K562 (cell line): Measurements from ENCODE around the gene TTLL8. TPM values are rescaled to one million over a fixed set of nuclear protein-coding genes. Genes with fewer than 3 reads are reported as not detected.

Experiments
- ATAC-seq: fragments of 200-7000 bp; cut with Tn5 transposase; 3 replicates; pipeline ENCODE4 v1.9.1; 2020; ENCODE audit warnings: moderate library complexity
- BruUV-seq: library from RNA; stranded (reverse); fragments of 400-500 nt; replicated peaks from 2 replicates; lab custom pipeline; 2021; lab: Mats Ljungman, UMichigan
- CTCF ChIA-PET: fragments of 300-600 bp; formaldehyde crosslinking; extraction: SDS; loops from one replicate; lab custom pipeline; 2021; ENCODE audit warnings: low intra/inter-chr PET ratio; lab: Yijun Ruan, JAX
- POLR2A ChIA-PET: fragments of 300-600, 350-650 bp; sonication (Branson Sonifier 250); formaldehyde crosslinking; extraction: SDS; loops from one replicate; lab custom pipeline; 2021; ENCODE audit warnings: antibody characterized with exemption, inconsistent platforms; lab: Yijun Ruan, JAX
- DNase-seq, 4 experiments: peaks; one replicate each; pipeline versions ENCODE4 v3.0.0 to v3.0.0-alpha.2; 2011 to 2018; ENCODE audit warnings: low spot score in 3 of 4, mixed read lengths in 3 of 4; ENCODE audit errors: extremely low read depth in 1 of 4
- FAIRE-seq: peaks from 2 replicates; lab custom pipeline; 2011; peaks lifted over from hg19 to GRCh38; lab: Jason Lieb, UNC
- H2AFZ ChIP-seq: 2 replicates; pipeline ENCODE4 v1.6.0; 2011; ENCODE audit warnings: low read depth, low read length, control low read depth, inconsistent platforms
- H3K27ac ChIP-seq: fragments of 200-600 bp; 3 replicates; pipeline ENCODE4 v1.8.0; 2011; ENCODE audit warnings: low read depth, mild to moderate bottlenecking, control low read depth, inconsistent platforms, low read length, moderate library complexity, mixed read lengths; ENCODE audit errors: extremely low read depth
- H3K27me3 ChIP-seq, 2 experiments: fragments of 300-600 bp in 1 of 2; 2 replicates in 1 of 2; 3 replicates in 1 of 2; pipeline versions ENCODE4 v1.6.0 to v1.8.0; 2011; ENCODE audit warnings: inconsistent platforms in 2 of 2, low read length in 2 of 2, mild to moderate bottlenecking in 1 of 2, mixed read lengths in 1 of 2, moderate library complexity in 1 of 2; ENCODE audit not compliant: control insufficient read depth in 2 of 2, insufficient read depth in 2 of 2
- H3K36me3 ChIP-seq: fragments of 300-600 bp; 3 replicates; pipeline ENCODE4 v1.8.0; 2011; ENCODE audit warnings: mild to moderate bottlenecking, low read length, inconsistent platforms; ENCODE audit not compliant: control insufficient read depth, insufficient read depth
- H3K4me1 ChIP-seq, 2 experiments: fragments of 200-600 bp in 1 of 2; replicated peaks in 1 of 2; 2 replicates in 1 of 2; 3 replicates in 1 of 2; pipeline versions ENCODE4 v1.5.1 to v1.8.0; 2011; ENCODE audit warnings: inconsistent platforms in 2 of 2, low read length in 2 of 2, mild to moderate bottlenecking in 1 of 2, mixed read lengths in 1 of 2, moderate library complexity in 1 of 2; ENCODE audit not compliant: control insufficient read depth in 2 of 2, insufficient read depth in 2 of 2
- H3K4me2 ChIP-seq: 2 replicates; pipeline ENCODE4 v1.6.1; 2011; ENCODE audit warnings: low read length, control low read depth, inconsistent platforms, mixed read lengths; ENCODE audit not compliant: insufficient read depth
- H3K4me3 ChIP-seq: fragments of 200-600 bp; sonication (generic), shearing (Covaris generic); 2 replicates; pipeline ENCODE4 v1.5.1; 2016; ENCODE audit warnings: control low read depth, inconsistent platforms
- H3K79me2 ChIP-seq: fragments of 200-600 bp; 3 replicates; pipeline ENCODE4 v1.8.0; 2011; ENCODE audit warnings: low read length, inconsistent platforms; ENCODE audit not compliant: control insufficient read depth, insufficient read depth
- H3K9ac ChIP-seq, 2 experiments: 2 replicates each; pipeline versions ENCODE4 v1.6.0 to v1.6.1; 2011; ENCODE audit warnings: low read depth in 2 of 2, low read length in 2 of 2, control low read depth in 1 of 2, inconsistent platforms in 1 of 2, mild to moderate bottlenecking in 1 of 2, mixed read lengths in 1 of 2; ENCODE audit not compliant: insufficient read depth in 1 of 2
- H3K9me1 ChIP-seq: one replicate; pipeline ENCODE4 v1.6.0; 2011; ENCODE audit warnings: inconsistent platforms, mild to moderate bottlenecking, low read length, moderate library complexity; ENCODE audit not compliant: control insufficient read depth, insufficient read depth
- H3K9me3 ChIP-seq: replicated peaks from 2 replicates; pipeline ENCODE4 v1.5.1; 2011; ENCODE audit warnings: low read depth, low read length, inconsistent platforms; ENCODE audit not compliant: control insufficient read depth, insufficient read depth
- H4K20me1 ChIP-seq: replicated peaks from 2 replicates; pipeline ENCODE4 v1.6.1; 2011; ENCODE audit warnings: low read length, inconsistent platforms, mixed read lengths; ENCODE audit not compliant: control insufficient read depth, insufficient read depth
- DNMT1 ChIP-seq: fragments of 450-650 bp; IDR thresholded peaks from 2 replicates; pipeline ENCODE4 v1.6.1; 2016; ENCODE audit warnings: antibody characterized with exemption, mild to moderate bottlenecking
- KAT2B ChIP-seq: IDR thresholded peaks from one replicate; pipeline ENCODE4 v1.6.1; 2012; ENCODE audit warnings: low read depth, mild to moderate bottlenecking, control low read depth, inconsistent platforms, low read length, moderate library complexity
- MGA ChIP-seq: fragments of 450-650 bp; IDR thresholded peaks from 2 replicates; pipeline ENCODE4 v1.6.1; 2016; ENCODE audit warnings: mild to moderate bottlenecking, moderate library complexity
- SMARCE1 ChIP-seq: fragments of 450-650 bp; IDR thresholded peaks from 2 replicates; pipeline ENCODE4 v1.7.1; 2016; ENCODE audit warnings: mild to moderate bottlenecking
- TCF3 ChIP-seq: sonication (generic); formaldehyde crosslinking; IDR thresholded peaks from 2 replicates; pipeline ENCODE4 v1.4.0; 2020; ENCODE audit warnings: mild to moderate bottlenecking, missing genetic modification reagents
- THAP7 ChIP-seq: fragments of 250-450 bp; sonication (Bioruptor Pico); IDR thresholded peaks from 2 replicates; pipeline ENCODE4 v1.5.0; 2021
- ZNF184 ChIP-seq: sonication (generic); formaldehyde crosslinking; IDR thresholded peaks from 2 replicates; pipeline ENCODE4 v1.5.0; 2020; ENCODE audit warnings: missing genetic modification reagents
- ZNF239 ChIP-seq: fragments of 250-450 bp; sonication (Bioruptor Pico); IDR thresholded peaks from 2 replicates; pipeline ENCODE4 v1.4.0; 2020; ENCODE audit warnings: mild to moderate bottlenecking
- WGBS: fragments of 100-300 bp; shearing (Covaris generic); methylation state at CpG from one replicate; pipeline ENCODE4 v1.1.6; 2016; ENCODE audit warnings: low coverage, mixed read lengths; ENCODE audit not compliant: insufficient coverage; ENCODE audit errors: missing lambda C conversion rate; 5-methylcytosine and 5-hydroxymethylcytosine counted together
- in situ Hi-C: fragments of 300-500 bp; cut with MboI; formaldehyde crosslinking; loops from 4 replicates; pipeline ENCODE4 v1.15.0; 2018; ENCODE audit warnings: inconsistent platforms, mixed read lengths
- intact Hi-C: fragments of 100-400 bp; cut with micrococcal nuclease; formaldehyde crosslinking; loops from 2 replicates; pipeline ENCODE4 v1.14.2; 2022
- polyA plus RNA-seq, 8 experiments: library from polyadenylated mRNA; depleted of rRNA in 4 of 8; stranded (reverse) in 5 of 8; unstranded in 3 of 8; fragments of >200 nt; fragmentation: Nextera tagmentation in 2 of 8; fragmentation: Illumina TruSeq in 1 of 8; extraction: Ambion mirVana in 2 of 8; extraction: Trizol in 1 of 8; gene quantifications; 2 replicates each; pipeline versions ENCODE4 v1.2.1 to v1.2.3, GENCODE V29; 2011 to 2014; ENCODE audit warnings: inconsistent platforms in 1 of 8, missing spikeins in 1 of 8
- total RNA-seq, 7 experiments: library from RNA; depleted of rRNA in 6 of 7; stranded (reverse); fragments of >200 nt in 6 of 7; fragmentation: Illumina TruSeq in 2 of 7; extraction: Trizol in 2 of 7; gene quantifications; 2 replicates each; pipeline versions ENCODE4 v1.2.1 to v1.2.3, GENCODE V29; 2011 to 2021; ENCODE audit warnings: low replicate concordance in 1 of 7

TTLL8 gene
- total and polyA plus RNA-seq, 9 of the 15 experiments (the other 6 are each of a cell fraction or from before 2014, with no cell fraction given) = not detected

- TF ChIP-seq KAT2B (no peak), TCF3 (no peak)
These were observed 14.1 kb upstream of the TTLL8 start (continued) for GRCh38 chr22:50072167-50072555.

GRCh38 chr22:50071432-50072166 is 13.5 kb upstream of the TTLL8 start:
- H3K36me3 ChIP-seq = no peaks in the 10 kb centered on the region
- H3K79me2 ChIP-seq = no peaks in the 10 kb centered on the region
- no peak for FAIRE-seq
- ATAC-seq = no peak
- H3K4me3 ChIP-seq = no peak overlapping the region
- no peaks in the 10 kb centered on the region for H4K20me1 ChIP-seq
- H3K27me3 ChIP-seq = no peaks in the 10 kb centered on the region
- no TSS peak for BruUV-seq
- POLR2A ChIA-PET = interaction anchor here (0.7 kb wide), 1 partner anchor 10 kb away, joined by 3 read pairs; no protein-coding TSS in a partner anchor
- H3K4me1 ChIP-seq = peaks cover 0 to 34% of the 10 kb centered on the region in 2 experiments; a peak in 2 of 5 replicates
- no peak overlapping the region for H3K9ac ChIP-seq
- H3K9me3 ChIP-seq = no peaks in the 10 kb centered on the region
- intact Hi-C loops (no loop called here), in situ Hi-C loops (no loop called here)
- no peak overlapping the region for H3K27ac ChIP-seq
- H3K9me1 ChIP-seq = no peaks in the 10 kb centered on the region
- no peak overlapping the region for H2AFZ ChIP-seq
- no peak overlapping the region for H3K4me2 ChIP-seq
- CTCF ChIA-PET = no interaction called here
- no peak for DNase-seq
- WGBS = 20% methylated on average over 10 of the region's 14 CpGs
- no peak for TF ChIP-seq ZNF184 (CRISPR knock-in tag)
- TF ChIP-seq SMARCE1 = no peak
- no peak for TF ChIP-seq DNMT1
- TF ChIP-seq THAP7 (CRISPR knock-in tag) = no peak
- TF ChIP-seq ZNF239 (CRISPR knock-in tag) = no peak
- no peak for TF ChIP-seq MGA
